Stimulated activated CD8-positive, alpha-beta memory T cell treated with anti-CD3 and anti-CD28 coated beads, Interleukin-12 subunit alpha, Interleukin-12 subunit beta, amount 100 ng/mL, for 24 hours (primary cell): ENCODE measurements around the gene TMED6.
"Not testable (repeated sequence)": the region's sequence is repeated elsewhere in the genome, so short reads cannot be mapped to it uniquely, and the experiment has no call there.

ENCODE experiments used
- DNase-seq: peaks from one replicate; pipeline ENCODE4 v3.0.0-alpha.2; 2020; ENCODE audit errors: extremely low read depth

Gene TMED6

DNA sequence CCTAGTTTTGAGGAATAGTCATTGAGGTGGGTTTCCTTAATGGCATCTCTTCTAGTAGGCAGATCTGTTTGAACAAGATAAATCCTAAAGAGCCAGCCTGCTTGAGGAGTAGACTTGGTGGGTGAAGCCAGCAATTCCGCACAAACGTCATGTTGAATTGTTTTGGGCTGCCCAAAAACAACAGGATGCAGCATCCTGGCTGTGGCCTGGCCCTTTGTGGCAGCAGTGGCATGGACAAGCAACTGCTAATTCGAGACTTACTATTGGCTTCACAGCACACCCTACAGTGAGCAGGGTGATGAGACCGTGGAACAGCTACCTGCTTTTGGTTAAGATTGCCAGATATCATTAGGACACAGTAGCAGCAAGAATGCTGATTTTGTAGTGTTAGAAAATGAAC, 49.7 kb downstream of the TMED6 start:
- DNase-seq, result no peak

DNA sequence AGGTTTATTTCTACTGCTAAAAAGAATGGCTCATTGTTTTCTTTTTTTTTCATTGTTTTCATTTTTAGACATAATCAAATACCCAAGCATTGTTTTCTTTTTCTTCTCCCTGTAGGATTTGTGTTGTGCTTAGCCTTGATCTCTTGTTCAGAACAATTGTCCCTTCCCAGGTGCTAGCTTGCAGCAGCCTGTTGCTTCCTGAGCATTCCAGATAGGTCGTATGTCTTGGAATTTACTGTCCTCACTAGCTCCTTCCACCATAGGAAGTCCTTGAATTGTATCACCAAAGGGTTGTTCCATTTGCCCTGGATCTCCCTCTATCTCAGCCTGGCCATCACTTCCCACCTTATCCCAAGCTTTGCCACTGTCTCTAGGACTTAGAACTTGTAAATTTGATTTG, 50.4 kb downstream of the TMED6 start:
- no peak for DNase-seq

DNA sequence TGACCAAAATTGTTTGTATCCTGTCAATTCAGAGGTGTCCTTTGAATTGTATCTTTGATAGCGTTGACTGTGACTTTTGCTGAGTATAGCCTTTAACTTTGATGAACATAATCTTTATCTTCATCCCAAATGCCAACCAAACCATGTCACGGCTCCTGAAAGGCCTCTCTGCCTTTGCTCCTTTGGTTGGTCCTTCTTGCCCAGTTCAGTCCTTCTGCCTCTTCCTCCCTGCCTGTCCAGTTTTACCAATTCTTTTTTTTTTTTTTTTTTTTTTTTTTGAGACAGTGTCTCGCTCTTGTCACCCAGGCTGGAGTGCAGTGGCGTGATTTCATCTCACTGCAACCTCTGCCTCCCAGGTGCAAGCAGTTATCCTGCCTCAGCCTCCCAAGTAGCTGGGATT, 53.3 kb downstream of the TMED6 start:
- no peak for DNase-seq

DNA sequence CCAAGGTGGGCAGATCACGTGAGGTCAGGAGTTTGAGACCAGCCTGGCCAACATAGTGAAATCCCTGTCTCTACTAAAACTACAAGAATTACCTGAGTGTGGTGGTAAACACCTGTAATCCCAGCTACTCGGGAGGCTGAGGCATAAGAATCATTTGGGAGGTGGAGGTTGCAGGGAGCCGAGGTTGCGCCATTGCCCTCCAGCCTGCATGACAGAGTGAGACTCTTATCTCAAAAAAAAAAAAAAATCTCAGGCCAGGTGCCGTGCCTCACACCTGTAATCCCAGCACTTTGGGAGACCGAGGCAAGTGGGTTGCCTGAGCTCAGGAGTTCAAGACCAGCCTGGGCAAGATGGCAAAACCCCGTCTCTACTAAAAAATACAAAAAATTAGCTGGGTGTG, 54.8 kb downstream of the TMED6 start:
- DNase-seq, result not testable (repeated sequence)

DNA sequence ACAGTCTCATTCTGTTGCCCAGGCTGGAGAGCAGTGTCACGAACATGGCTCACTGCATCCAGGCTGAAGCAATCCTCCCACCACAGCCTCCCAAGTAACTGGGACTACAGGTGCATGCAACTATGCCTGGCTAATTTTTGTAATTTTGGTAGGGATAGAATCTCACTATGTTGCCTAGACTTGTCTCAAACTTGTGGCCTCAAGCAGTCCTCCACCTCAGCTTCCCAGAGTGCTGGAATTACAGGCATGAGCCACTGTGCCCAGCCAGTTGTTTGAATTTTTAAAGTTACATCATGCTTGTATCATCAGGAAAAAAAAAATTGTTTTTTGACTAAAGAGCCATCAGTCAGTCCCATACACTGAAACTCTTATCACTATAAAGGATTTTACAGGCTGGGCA, 57.5 kb downstream of the TMED6 start:
- no peak for DNase-seq

DNA sequence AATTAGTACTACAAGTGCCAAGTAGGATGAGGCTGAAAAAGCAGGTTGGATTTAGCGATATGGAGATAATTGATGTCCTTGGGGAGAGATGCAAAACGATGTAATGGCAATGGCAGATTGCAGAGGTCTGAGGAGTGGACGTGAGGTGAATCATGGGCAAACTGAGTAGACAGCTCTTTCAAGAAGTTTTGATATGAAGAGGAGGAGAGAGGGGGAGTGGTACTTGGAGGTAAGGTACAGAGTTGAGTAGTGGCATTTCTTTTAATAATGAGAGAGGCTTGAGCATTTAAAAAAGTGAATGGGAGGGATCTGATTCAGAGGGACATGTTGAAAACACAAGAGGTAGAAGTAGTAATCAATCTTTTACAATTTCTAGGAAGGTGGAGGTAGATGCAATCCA, 58.2 kb downstream of the TMED6 start:
- no peak for DNase-seq
